ENCODE results near the gene EXOC2.

EXOC2 gene

GRCh38 chr6:692858-693722 is at the start of gene EXOC2:
TSS of gene EXOC2 (minus strand) at chr6:693139. CDS start at chr6:637818, 55,321 bp downstream.
- DNase-seq: no peak

GRCh38 chr6:741410-742339 is 48.7 kb upstream of the EXOC2 start:
- DNase-seq: no peak

- DNase-seq: no peak
These were observed 43.9 kb upstream of the EXOC2 start for GRCh38 chr6:736657-737446.

- no peak for DNase-seq
These were observed 40.7 kb upstream of the EXOC2 start for GRCh38 chr6:733431-734219.

GRCh38 chr6:731924-732323 is 39.0 kb upstream of the EXOC2 start:
- no peak for DNase-seq

- no peak for DNase-seq
These were observed 36.8 kb upstream of the EXOC2 start for GRCh38 chr6:729606-730320.

GRCh38 chr6:727856-728255 is 34.9 kb upstream of the EXOC2 start:
- DNase-seq: no peak

- no peak for DNase-seq
These were observed 30.6 kb upstream of the EXOC2 start for GRCh38 chr6:723540-723939.

- DNase-seq: no peak
These were observed 29.7 kb upstream of the EXOC2 start for GRCh38 chr6:722608-723007.

- DNase-seq: no peak
These were observed 29.2 kb upstream of the EXOC2 start for GRCh38 chr6:722077-722524.

GRCh38 chr6:718345-718744 is 25.4 kb upstream of the EXOC2 start:
- DNase-seq: no peak

- DNase-seq: no peak
These were observed 24.2 kb upstream of the EXOC2 start for GRCh38 chr6:717135-717534.

- DNase-seq: no peak
These were observed 23.0 kb upstream of the EXOC2 start for GRCh38 chr6:715709-716491.

- no peak for DNase-seq
These were observed 21.2 kb upstream of the EXOC2 start for GRCh38 chr6:714100-714499.

GRCh38 chr6:713351-713750 is 20.4 kb upstream of the EXOC2 start:
- DNase-seq: no peak

GRCh38 chr6:712805-713204 is 19.9 kb upstream of the EXOC2 start:
- DNase-seq: no peak

- no peak for DNase-seq
These were observed 19.0 kb upstream of the EXOC2 start for GRCh38 chr6:711925-712324.

GRCh38 chr6:710601-711571 is 17.9 kb upstream of the EXOC2 start:
- no peak for DNase-seq

GRCh38 chr6:709471-710056 is 16.6 kb upstream of the EXOC2 start:
- DNase-seq: no peak
